DND-41 (cell line): ENCODE results near the gene OR6C68.

Source experiments
- ATAC-seq: fragments of 200-7000 bp; cut with Tn5 transposase; 3 replicates; pipeline ENCODE4 v1.9.1; 2021; ENCODE audit warnings: low read depth; ENCODE audit not compliant: insufficient read depth
- DNase-seq: peaks from one replicate; pipeline ENCODE4 v3.0.0-alpha.2; 2020
- H2AFZ ChIP-seq: 2 replicates; pipeline ENCODE4 v1.6.0; 2012; ENCODE audit warnings: low read depth, low read length
- H3K27ac ChIP-seq: 2 replicates; pipeline ENCODE4 v1.5.1; 2012; ENCODE audit warnings: low read length, inconsistent platforms
- H3K27me3 ChIP-seq: fragments of 200-600 bp; sonication (generic); 2 replicates; pipeline ENCODE4 v1.6.0; 2012; ENCODE audit warnings: low read length, mild to moderate bottlenecking, inconsistent platforms; ENCODE audit not compliant: insufficient read depth, poor library complexity
- H3K36me3 ChIP-seq: 2 replicates; pipeline ENCODE4 v1.5.1; 2012; ENCODE audit warnings: low read length, inconsistent platforms; ENCODE audit not compliant: insufficient read depth
- H3K4me1 ChIP-seq: 2 replicates; pipeline ENCODE4 v1.5.1; 2012; ENCODE audit warnings: mild to moderate bottlenecking, low read length; ENCODE audit not compliant: insufficient read depth
- H3K4me2 ChIP-seq: 2 replicates; pipeline ENCODE4 v1.6.0; 2012; ENCODE audit warnings: mild to moderate bottlenecking, moderate library complexity, low read length, inconsistent platforms; ENCODE audit not compliant: insufficient read depth
- H3K4me3 ChIP-seq, 2 experiments: fragments of 200-600 bp in 1 of 2; shearing (Covaris generic) in 1 of 2; 2 replicates each; pipeline ENCODE4 v1.5.1; 2012 to 2016; ENCODE audit warnings: inconsistent platforms in 2 of 2, low read length in 2 of 2, mild to moderate bottlenecking in 2 of 2, low read depth in 1 of 2, moderate library complexity in 1 of 2
- H3K79me2 ChIP-seq: 2 replicates; pipeline ENCODE4 v1.6.0; 2012; ENCODE audit warnings: low read length, inconsistent platforms; ENCODE audit not compliant: insufficient read depth
- H3K9ac ChIP-seq: 2 replicates; pipeline ENCODE4 v1.6.0; 2012; ENCODE audit warnings: low read depth, mild to moderate bottlenecking, inconsistent platforms, low read length, moderate library complexity
- H3K9me3 ChIP-seq: 2 replicates; pipeline ENCODE4 v1.5.1; 2012; ENCODE audit warnings: low read length, moderate library complexity, mild to moderate bottlenecking, inconsistent platforms; ENCODE audit not compliant: insufficient read depth, severe bottlenecking
- H4K20me1 ChIP-seq: 2 replicates; pipeline ENCODE4 v1.6.0; 2012; ENCODE audit warnings: low read length; ENCODE audit not compliant: insufficient read depth
- CTCF ChIP-seq: IDR thresholded peaks from 2 replicates; pipeline ENCODE4 v1.5.1; 2012; ENCODE audit warnings: borderline replicate concordance, low read length, moderate library complexity, mild to moderate bottlenecking; ENCODE audit not compliant: poor library complexity, severe bottlenecking; ENCODE audit errors: extremely low read depth
- EZH2 ChIP-seq: IDR thresholded peaks from 3 replicates; pipeline ENCODE4 v1.6.1; 2012; ENCODE audit warnings: borderline replicate concordance, low read depth, mild to moderate bottlenecking, moderate library complexity, low read length, inconsistent platforms; ENCODE audit not compliant: severe bottlenecking

Gene OR6C68

GRCh38 chr12:55492078-55492477 is at the start of gene OR6C68:
Gene OR6C68, plus strand, starts transcription at chr12:55492378. Its CDS starts 0 bp downstream, at chr12:55492378.
- Histone ChIP-seq H3K79me2 (no peaks in the 10 kb centered on the region), H3K4me3 (no peak within 1 kb of the TSS), H3K4me2 (no peak within 1 kb of the TSS), H3K27ac (no peak within 1 kb of the TSS), H3K4me1 (no peaks in the 10 kb centered on the region), H4K20me1 (no peaks in the 10 kb centered on the region), H3K27me3 (no peaks in the 10 kb centered on the region), H3K9me3 (no peaks in the 10 kb centered on the region), H3K9ac (no peak within 1 kb of the TSS), H3K36me3 (no peaks in the 10 kb centered on the region), H2AFZ (no peak within 1 kb of the TSS)
- TF ChIP-seq EZH2, result no peak
- no peak for TF ChIP-seq CTCF
- no peak for ATAC-seq
- DNase-seq, result no peak

- H3K9me3 ChIP-seq, result no peaks in the 10 kb centered on the region
- TF ChIP-seq CTCF (no peak), EZH2 (no peak)
- H3K4me3 ChIP-seq, result no peak within 1 kb of the TSS
- H4K20me1 ChIP-seq, result no peaks in the 10 kb centered on the region
- ATAC-seq (no peak), DNase-seq (no peak)
- peaks cover 3% of the 10 kb centered on the region for H3K27me3 ChIP-seq
- no peaks in the 10 kb centered on the region for H3K4me1 ChIP-seq
- H3K36me3 ChIP-seq, result no peaks in the 10 kb centered on the region
- H3K27ac ChIP-seq, result no peak within 1 kb of the TSS
- no peaks in the 10 kb centered on the region for H3K79me2 ChIP-seq
- no peak within 1 kb of the TSS for H3K9ac ChIP-seq
- no peak within 1 kb of the TSS for H2AFZ ChIP-seq
- no peak within 1 kb of the TSS for H3K4me2 ChIP-seq
These were observed 48.4 kb upstream of the OR6C68 start, which contains the start of gene OR6C2 for GRCh38 chr12:55443776-55444175. Gene OR6C2, plus strand, starts transcription at chr12:55444076. Its CDS starts 8,138 bp downstream, at chr12:55452214.

GRCh38 chr12:55445357-55445756 is 46.8 kb upstream of the OR6C68 start:
- H2AFZ ChIP-seq, result no peak overlapping the region
- H3K36me3 ChIP-seq, result no peaks in the 10 kb centered on the region
- no peak overlapping the region for H3K9ac ChIP-seq
- H3K27me3 ChIP-seq, result peaks cover 7% of the 10 kb centered on the region
- no peaks in the 10 kb centered on the region for H4K20me1 ChIP-seq
- H3K9me3 ChIP-seq, result no peaks in the 10 kb centered on the region
- H3K79me2 ChIP-seq, result no peaks in the 10 kb centered on the region
- TF ChIP-seq EZH2 (no peak), CTCF (no peak)
- DNase-seq, result no peak
- no peak for ATAC-seq
- no peak overlapping the region for H3K4me3 ChIP-seq
- no peak overlapping the region for H3K27ac ChIP-seq
- no peak overlapping the region for H3K4me2 ChIP-seq
- no peaks in the 10 kb centered on the region for H3K4me1 ChIP-seq

GRCh38 chr12:55446326-55446725 is 45.9 kb upstream of the OR6C68 start:
- Histone ChIP-seq H3K79me2 (no peaks in the 10 kb centered on the region), H4K20me1 (no peaks in the 10 kb centered on the region), H3K9me3 (no peaks in the 10 kb centered on the region), H3K27ac (no peak overlapping the region), H3K36me3 (no peaks in the 10 kb centered on the region), H3K27me3 (peaks cover 9% of the 10 kb centered on the region), H2AFZ (no peak overlapping the region), H3K9ac (no peak overlapping the region), H3K4me3 (no peak overlapping the region), H3K4me1 (no peaks in the 10 kb centered on the region), H3K4me2 (no peak overlapping the region)
- TF ChIP-seq CTCF (no peak), EZH2 (no peak)
- ATAC-seq (no peak), DNase-seq (no peak)
